Prostate gland (tissue), 2 donors: ENCODE results near the gene FRMD4A. TPM values are rescaled to one million over a fixed set of nuclear protein-coding genes. Genes with fewer than 3 reads are reported as not detected.

Source experiments
- DNase-seq: peaks from one replicate; pipeline ENCODE4 v3.0.0-alpha.2; 2019; ENCODE audit warnings: low spot score
- H3K27ac ChIP-seq, 2 donors: fragments of 200-600 bp; sonication (generic); 2 replicates each; pipeline ENCODE4 v1.5.1; 2017 to 2019
- H3K27me3 ChIP-seq: fragments of 200-600 bp; sonication (generic); replicated peaks from 2 replicates; pipeline ENCODE4 v1.5.1; 2019; ENCODE audit not compliant: insufficient read depth
- H3K36me3 ChIP-seq, 2 donors: fragments of 200-600 bp; sonication (generic); 1 replicate in 1 of 2; 2 replicates in 1 of 2; pipeline versions ENCODE4 v1.5.1 to v1.8.1; 2017 to 2019
- H3K4me1 ChIP-seq: fragments of 200-600 bp; sonication (generic); replicated peaks from 2 replicates; pipeline ENCODE4 v1.5.1; 2019
- H3K4me3 ChIP-seq, 2 donors: fragments of 200-600 bp; sonication (generic); 2 replicates each; pipeline ENCODE4 v1.5.1; 2017 to 2019
- H3K9me3 ChIP-seq: fragments of 200-600 bp; sonication (generic); 2 replicates; pipeline ENCODE4 v1.5.1; 2017
- POLR2A ChIP-seq: fragments of 450-650 bp; IDR thresholded peaks from one replicate; pipeline ENCODE4 v1.6.1; 2016; ENCODE audit warnings: antibody characterized with exemption, mild to moderate bottlenecking
- POLR2AphosphoS5 ChIP-seq: sonication (generic); formaldehyde crosslinking; IDR thresholded peaks from one replicate; pipeline ENCODE4 v1.6.1; 2017; ENCODE audit warnings: antibody characterized with exemption
- WGBS: methylation state at CpG from one replicate; pipeline ENCODE4 v1.1.5; 2018; 5-methylcytosine and 5-hydroxymethylcytosine counted together
- intact Hi-C: fragments of 100-400 bp; cut with DNase I; formaldehyde crosslinking; loops from one replicate; pipeline ENCODE4 v1.14.2; 2022
- total RNA-seq, 2 donors: library from RNA; depleted of rRNA; stranded (reverse); fragments of >200 nt; gene quantifications; one replicate each; pipeline ENCODE4 v1.1.0, GENCODE V29; 2016
- TF ChIP-seq, protein P1 (sequence below), 4 experiments: fragments of 200-600 bp in 2 of 4; fragments of 450-650 bp in 2 of 4; sonication (generic) in 2 of 4; IDR thresholded peaks; 1 replicate in 3 of 4; 2 replicates in 1 of 4; pipeline ENCODE4 v1.5.1; 2016 to 2019; ENCODE audit warnings: antibody characterized with exemption in 4 of 4, mild to moderate bottlenecking in 2 of 4, moderate library complexity in 2 of 4

Gene FRMD4A
- total RNA-seq, 2 donors from 2014 or later: 38.0 to 53.2 TPM

DNA sequence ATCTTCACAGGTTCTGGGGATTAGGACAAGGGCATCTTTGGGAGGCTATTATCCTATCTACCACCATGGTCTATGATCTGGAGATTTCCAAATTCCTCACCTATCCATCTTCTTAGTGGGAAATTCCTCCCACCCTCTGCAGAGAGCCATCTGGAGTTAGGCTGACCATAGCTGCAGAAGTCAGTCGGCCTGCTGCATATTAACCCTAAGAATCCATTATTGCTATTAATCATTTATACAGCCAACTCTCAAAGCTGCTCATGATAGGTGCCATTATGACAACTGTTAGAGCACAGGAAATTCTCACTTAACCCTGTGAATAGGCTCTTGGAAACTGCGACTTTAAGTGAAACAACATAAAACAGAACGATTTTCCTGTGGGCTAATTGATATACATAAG is 60.4 kb downstream of the FRMD4A start:
- Histone ChIP-seq H3K36me3 (no peaks in the 10 kb centered on the region), H3K27me3 (no peaks in the 10 kb centered on the region), H3K4me1 (no peaks in the 10 kb centered on the region), H3K9me3 (no peaks in the 10 kb centered on the region), H3K4me3 (no peak overlapping the region), H3K27ac (no peak overlapping the region)
- TF ChIP-seq POLR2A (no peak), POLR2AphosphoS5 (no peak)
- TF ChIP-seq, protein P1, sequence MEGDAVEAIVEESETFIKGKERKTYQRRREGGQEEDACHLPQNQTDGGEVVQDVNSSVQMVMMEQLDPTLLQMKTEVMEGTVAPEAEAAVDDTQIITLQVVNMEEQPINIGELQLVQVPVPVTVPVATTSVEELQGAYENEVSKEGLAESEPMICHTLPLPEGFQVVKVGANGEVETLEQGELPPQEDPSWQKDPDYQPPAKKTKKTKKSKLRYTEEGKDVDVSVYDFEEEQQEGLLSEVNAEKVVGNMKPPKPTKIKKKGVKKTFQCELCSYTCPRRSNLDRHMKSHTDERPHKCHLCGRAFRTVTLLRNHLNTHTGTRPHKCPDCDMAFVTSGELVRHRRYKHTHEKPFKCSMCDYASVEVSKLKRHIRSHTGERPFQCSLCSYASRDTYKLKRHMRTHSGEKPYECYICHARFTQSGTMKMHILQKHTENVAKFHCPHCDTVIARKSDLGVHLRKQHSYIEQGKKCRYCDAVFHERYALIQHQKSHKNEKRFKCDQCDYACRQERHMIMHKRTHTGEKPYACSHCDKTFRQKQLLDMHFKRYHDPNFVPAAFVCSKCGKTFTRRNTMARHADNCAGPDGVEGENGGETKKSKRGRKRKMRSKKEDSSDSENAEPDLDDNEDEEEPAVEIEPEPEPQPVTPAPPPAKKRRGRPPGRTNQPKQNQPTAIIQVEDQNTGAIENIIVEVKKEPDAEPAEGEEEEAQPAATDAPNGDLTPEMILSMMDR (IDR thresholded peaks at IDR 0.05): no peak
- WGBS: 94% methylated on average over 3 of the region's 3 CpGs
- no peak for DNase-seq
- intact Hi-C loops: no loop called here

GRCh38 chr10:14265709-14266108 is 65.0 kb downstream of the FRMD4A start:
- H3K27me3 ChIP-seq: no peaks in the 10 kb centered on the region
- no peaks in the 10 kb centered on the region for H3K36me3 ChIP-seq
- no peak for DNase-seq
- H3K4me3 ChIP-seq: no peak overlapping the region
- H3K9me3 ChIP-seq: no peaks in the 10 kb centered on the region
- H3K4me1 ChIP-seq: no peaks in the 10 kb centered on the region
- WGBS: 97% methylated on average over 4 of the region's 4 CpGs
- intact Hi-C loops: no loop called here
- TF ChIP-seq, protein P1 (IDR thresholded peaks at IDR 0.05): no peak
- no peak for TF ChIP-seq POLR2A
- no peak for TF ChIP-seq POLR2AphosphoS5
- no peak overlapping the region for H3K27ac ChIP-seq

DNA sequence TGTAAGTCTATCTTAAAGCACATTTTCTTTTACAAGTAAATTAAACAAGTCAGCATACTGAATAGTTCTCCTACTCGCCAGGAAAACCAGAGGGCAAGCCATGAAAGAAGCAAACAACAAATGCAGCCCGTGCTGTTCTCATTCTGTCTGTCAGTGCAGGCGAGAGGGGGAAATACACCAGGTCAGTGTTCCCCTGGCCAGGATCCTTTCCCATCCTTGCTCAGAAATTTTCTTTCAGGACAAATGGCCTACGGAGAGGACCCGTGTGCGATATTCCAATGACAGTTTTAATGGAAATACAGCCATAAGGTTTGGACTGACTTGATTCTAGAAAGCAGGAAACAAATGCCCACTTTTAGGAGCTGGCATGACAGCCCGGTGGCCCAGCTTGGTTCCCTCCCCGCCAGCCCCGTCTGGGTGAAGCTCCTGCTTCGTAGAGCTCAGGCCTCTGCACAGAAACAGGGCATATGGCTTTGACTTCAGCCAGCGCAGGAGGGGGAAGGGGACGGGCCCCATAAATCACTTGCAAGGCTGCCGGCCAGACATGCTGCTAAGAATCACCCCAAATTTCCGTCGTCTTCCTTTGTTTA is 67.8 kb downstream of the FRMD4A start:
- no peaks in the 10 kb centered on the region for H3K9me3 ChIP-seq
- H3K27ac ChIP-seq: no peak overlapping the region
- 70% methylated on average over 15 of the region's 15 CpGs for WGBS
- H3K4me3 ChIP-seq: no peak overlapping the region
- no peaks in the 10 kb centered on the region for H3K36me3 ChIP-seq
- no peaks in the 10 kb centered on the region for H3K27me3 ChIP-seq
- no peak for DNase-seq
- no peaks in the 10 kb centered on the region for H3K4me1 ChIP-seq
- intact Hi-C loops: no loop called here
- no peak for TF ChIP-seq POLR2A
- TF ChIP-seq POLR2AphosphoS5: no peak
- TF ChIP-seq, protein P1 (IDR thresholded peaks at IDR 0.05): no peak

DNA sequence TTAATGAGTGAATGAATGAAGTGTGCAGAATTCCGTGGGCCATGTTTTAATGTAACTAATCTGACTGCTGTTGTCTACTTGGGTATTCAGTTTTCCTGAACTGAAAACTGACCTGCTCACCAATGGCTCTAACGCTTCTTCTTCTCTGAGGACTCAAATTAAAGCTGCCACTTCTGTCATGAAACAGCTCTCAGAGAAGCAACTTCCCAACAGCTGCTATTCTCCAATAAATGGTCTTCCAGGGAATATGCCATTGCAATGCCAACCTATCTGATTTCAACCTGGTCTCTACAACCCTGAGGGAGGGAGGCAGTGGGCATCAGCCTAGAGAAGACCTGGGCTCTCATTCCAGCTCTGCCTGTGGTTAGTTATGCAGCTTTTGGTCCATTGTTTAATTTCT is 69.4 kb downstream of the FRMD4A start:
- intact Hi-C loops: no loop called here
- TF ChIP-seq POLR2A (no peak), POLR2AphosphoS5 (no peak)
- TF ChIP-seq, protein P1 (IDR thresholded peaks at IDR 0.05): no peak
- H3K36me3 ChIP-seq: no peaks in the 10 kb centered on the region
- DNase-seq: no peak
- no peak overlapping the region for H3K4me3 ChIP-seq
- H3K9me3 ChIP-seq: no peaks in the 10 kb centered on the region
- no peak overlapping the region for H3K27ac ChIP-seq
- no peaks in the 10 kb centered on the region for H3K4me1 ChIP-seq
- no peaks in the 10 kb centered on the region for H3K27me3 ChIP-seq
- 83% methylated on average over 2 of the region's 2 CpGs for WGBS
